ENCODE measurements around the gene PLXNA4. TPM values are rescaled to one million over a fixed set of nuclear protein-coding genes. Genes with fewer than 3 reads are reported as not detected.

PLXNA4 gene
- total RNA-seq, 1 donor from 2014 or later, result 21.7 TPM

GRCh38 chr7:132469681-132470080, 106.6 kb downstream of the PLXNA4 start:
- H3K9me3 Mint-ChIP-seq, result no peaks in the 10 kb centered on the region
- TF ChIP-seq CTCF (conservative IDR thresholded peaks at IDR 0.05), result no peak
- no peak overlapping the region for H3K27ac Mint-ChIP-seq (ENCODE audit: unreplicated experiment)
- peaks cover 6% of the 10 kb centered on the region for H3K36me3 Mint-ChIP-seq (ENCODE audit: low read depth)
- peaks cover 31% of the 10 kb centered on the region for H3K4me1 Mint-ChIP-seq
- H3K27me3 Mint-ChIP-seq (ENCODE audit: low read depth), result peaks cover 18% of the 10 kb centered on the region
- DNase-seq (ENCODE audit: low read depth, low spot score), result no peak
- no peak overlapping the region for H3K4me3 Mint-ChIP-seq

GRCh38 chr7:132469264-132469663, 107.0 kb downstream of the PLXNA4 start:
- Mint-ChIP-seq H3K27ac (ENCODE audit: unreplicated experiment) (no peak overlapping the region), H3K9me3 (no peaks in the 10 kb centered on the region), H3K4me3 (no peak overlapping the region), H3K27me3 (ENCODE audit: low read depth) (peaks cover 17% of the 10 kb centered on the region), H3K36me3 (ENCODE audit: low read depth) (peaks cover 6% of the 10 kb centered on the region), H3K4me1 (peaks cover 27% of the 10 kb centered on the region)
- DNase-seq (ENCODE audit: low read depth, low spot score), result no peak
- TF ChIP-seq CTCF (conservative IDR thresholded peaks at IDR 0.05), result no peak

- Mint-ChIP-seq H3K27me3 (ENCODE audit: low read depth) (peaks cover 2% of the 10 kb centered on the region), H3K9me3 (no peaks in the 10 kb centered on the region), H3K36me3 (ENCODE audit: low read depth) (peaks cover 4% of the 10 kb centered on the region), H3K4me1 (peaks cover 6% of the 10 kb centered on the region), H3K27ac (ENCODE audit: unreplicated experiment) (no peak overlapping the region), H3K4me3 (no peak overlapping the region)
- DNase-seq (ENCODE audit: low read depth, low spot score), result no peak
- TF ChIP-seq CTCF (conservative IDR thresholded peaks at IDR 0.05), result no peak
Measured at GRCh38 chr7:132466367-132466766, 109.9 kb downstream of the PLXNA4 start.

DNA sequence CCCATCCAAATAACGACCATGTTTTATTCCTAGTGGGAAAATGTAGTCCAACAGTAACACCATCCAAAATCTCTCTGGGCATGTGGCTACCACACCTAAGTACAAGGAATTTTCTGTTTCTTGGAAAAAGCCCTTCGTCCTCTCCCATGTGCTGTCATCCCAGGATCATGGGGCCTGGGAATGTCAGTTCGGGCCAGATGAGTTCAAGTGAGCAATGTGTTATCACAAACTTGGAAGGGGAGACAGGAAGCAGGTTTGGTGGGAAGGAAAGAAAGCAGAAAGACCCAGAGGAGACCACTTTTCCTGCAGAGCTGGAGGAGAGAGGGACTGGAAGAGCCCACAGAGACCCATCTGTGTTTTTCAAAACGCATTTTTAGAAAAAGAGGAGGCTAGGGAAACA, 110.8 kb downstream of the PLXNA4 start:
- H3K4me3 Mint-ChIP-seq, result no peak overlapping the region

DNA sequence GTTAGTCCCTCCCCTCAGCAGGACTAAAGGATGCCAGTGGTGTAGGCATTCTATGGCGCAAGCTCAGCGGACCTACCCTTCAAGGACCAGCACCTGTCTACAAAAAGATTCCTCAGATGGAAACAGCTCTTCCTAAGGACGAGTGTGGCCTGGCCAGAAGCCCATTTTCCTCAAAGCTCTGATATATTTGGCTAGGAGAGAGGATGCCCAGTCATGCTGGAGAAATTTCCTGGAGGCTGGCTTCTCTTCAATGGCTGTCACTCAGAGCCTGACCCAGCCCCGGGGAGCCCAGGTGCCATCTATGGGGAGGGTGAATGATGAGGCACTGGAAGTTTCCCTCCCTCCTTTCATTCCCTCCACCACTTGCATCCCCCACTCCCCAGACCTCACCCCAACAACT, 111.5 kb downstream of the PLXNA4 start:
- H3K27me3 Mint-ChIP-seq (ENCODE audit: low read depth), result no peaks in the 10 kb centered on the region
- H3K27ac Mint-ChIP-seq (ENCODE audit: unreplicated experiment), result peak overlapping the region; percentile 66
- peaks cover 15% of the 10 kb centered on the region for H3K4me1 Mint-ChIP-seq
- no peaks in the 10 kb centered on the region for H3K9me3 Mint-ChIP-seq
- DNase-seq (ENCODE audit: low read depth, low spot score), result no peak
- H3K4me3 Mint-ChIP-seq, result no peak overlapping the region
- H3K36me3 Mint-ChIP-seq (ENCODE audit: low read depth), result no peaks in the 10 kb centered on the region
- no peak for TF ChIP-seq CTCF (conservative IDR thresholded peaks at IDR 0.05)

More for the DNA sequence above, 110.8 kb downstream of the PLXNA4 start:
- no peak for TF ChIP-seq CTCF (conservative IDR thresholded peaks at IDR 0.05)
- H3K4me1 Mint-ChIP-seq, result peaks cover 13% of the 10 kb centered on the region
- no peaks in the 10 kb centered on the region for H3K9me3 Mint-ChIP-seq
- no peaks in the 10 kb centered on the region for H3K36me3 Mint-ChIP-seq (ENCODE audit: low read depth)
- H3K27ac Mint-ChIP-seq (ENCODE audit: unreplicated experiment), result peak overlapping the region; percentile 7
- H3K27me3 Mint-ChIP-seq (ENCODE audit: low read depth), result no peaks in the 10 kb centered on the region
- no peak for DNase-seq (ENCODE audit: low read depth, low spot score)

GRCh38 chr7:132463922-132464321, 112.3 kb downstream of the PLXNA4 start:
- Mint-ChIP-seq H3K36me3 (ENCODE audit: low read depth) (no peaks in the 10 kb centered on the region), H3K27me3 (ENCODE audit: low read depth) (no peaks in the 10 kb centered on the region), H3K4me3 (no peak overlapping the region), H3K27ac (ENCODE audit: unreplicated experiment) (peak overlapping the region; percentile 21), H3K4me1 (peaks cover 15% of the 10 kb centered on the region), H3K9me3 (no peaks in the 10 kb centered on the region)
- no peak for DNase-seq (ENCODE audit: low read depth, low spot score)
- TF ChIP-seq CTCF (conservative IDR thresholded peaks at IDR 0.05), result no peak
